HG02885 (cell line): Measurements from ENCODE around the gene SLC35F4.
"Not testable (repeated sequence)": the region's sequence is repeated elsewhere in the genome, so short reads cannot be mapped to it uniquely, and the experiment has no call there.

Experiments used
- ATAC-seq: cut with Tn5 transposase; IDR thresholded peaks from one replicate; pipeline ENCODE4 v1.9.1; 2021; ENCODE audit warnings: mild to moderate bottlenecking; ENCODE audit not compliant: unreplicated experiment, poor library complexity

The SLC35F4 gene

GRCh38 chr14:57812741-57813140 lies 53.2 kb downstream of the SLC35F4 start:
- ATAC-seq, result no peak

GRCh38 chr14:57811998-57812546 lies 53.8 kb downstream of the SLC35F4 start:
- no peak for ATAC-seq

GRCh38 chr14:57809808-57810207 lies 56.1 kb downstream of the SLC35F4 start:
- ATAC-seq, result no peak

- no peak for ATAC-seq
Observed at GRCh38 chr14:57797160-57797559, 68.7 kb downstream of the SLC35F4 start.

- no peak for ATAC-seq
Observed at GRCh38 chr14:57796556-57796955, 69.3 kb downstream of the SLC35F4 start.

- ATAC-seq, result no peak
Observed at GRCh38 chr14:57785058-57785457, 80.8 kb downstream of the SLC35F4 start.

- ATAC-seq, result no peak
Observed at GRCh38 chr14:57771801-57772200, 94.1 kb downstream of the SLC35F4 start.

GRCh38 chr14:57769863-57770523 lies 95.9 kb downstream of the SLC35F4 start:
- no peak for ATAC-seq

GRCh38 chr14:57761800-57762199 lies 104.1 kb downstream of the SLC35F4 start:
- ATAC-seq, result no peak

GRCh38 chr14:57760896-57761295 lies 105.0 kb downstream of the SLC35F4 start:
- ATAC-seq, result no peak

GRCh38 chr14:57755018-57755521 lies 110.8 kb downstream of the SLC35F4 start:
- ATAC-seq, result no peak

- no peak for ATAC-seq
Observed at GRCh38 chr14:57754527-57754926, 111.4 kb downstream of the SLC35F4 start.

GRCh38 chr14:57753821-57754220 lies 112.1 kb downstream of the SLC35F4 start:
- no peak for ATAC-seq

- ATAC-seq, result not testable (repeated sequence)
Observed at GRCh38 chr14:57752142-57752695, 113.7 kb downstream of the SLC35F4 start.

- ATAC-seq, result no peak
Observed at GRCh38 chr14:57751400-57751799, 114.5 kb downstream of the SLC35F4 start.

- no peak for ATAC-seq
Observed at GRCh38 chr14:57749267-57749666, 116.6 kb downstream of the SLC35F4 start.

- ATAC-seq, result no peak
Observed at GRCh38 chr14:57748279-57748678, 117.6 kb downstream of the SLC35F4 start.

- ATAC-seq, result no peak
Observed at GRCh38 chr14:57747036-57747435, 118.9 kb downstream of the SLC35F4 start.

GRCh38 chr14:57746563-57746962 lies 119.3 kb downstream of the SLC35F4 start:
- no peak for ATAC-seq

GRCh38 chr14:57739516-57739915 lies 126.4 kb downstream of the SLC35F4 start:
- ATAC-seq, result no peak

GRCh38 chr14:57737598-57737997 lies 128.3 kb downstream of the SLC35F4 start:
- ATAC-seq, result no peak

- no peak for ATAC-seq
Observed at GRCh38 chr14:57736391-57736790, 129.5 kb downstream of the SLC35F4 start.
